ENCODE results near the gene RASGRF2. TPM values are rescaled to one million over a fixed set of nuclear protein-coding genes. Genes with fewer than 3 reads are reported as not detected.
A peak's percentile ranks its signal among the peaks of the same experiment; 100 is the strongest.

Gene RASGRF2, protein sequence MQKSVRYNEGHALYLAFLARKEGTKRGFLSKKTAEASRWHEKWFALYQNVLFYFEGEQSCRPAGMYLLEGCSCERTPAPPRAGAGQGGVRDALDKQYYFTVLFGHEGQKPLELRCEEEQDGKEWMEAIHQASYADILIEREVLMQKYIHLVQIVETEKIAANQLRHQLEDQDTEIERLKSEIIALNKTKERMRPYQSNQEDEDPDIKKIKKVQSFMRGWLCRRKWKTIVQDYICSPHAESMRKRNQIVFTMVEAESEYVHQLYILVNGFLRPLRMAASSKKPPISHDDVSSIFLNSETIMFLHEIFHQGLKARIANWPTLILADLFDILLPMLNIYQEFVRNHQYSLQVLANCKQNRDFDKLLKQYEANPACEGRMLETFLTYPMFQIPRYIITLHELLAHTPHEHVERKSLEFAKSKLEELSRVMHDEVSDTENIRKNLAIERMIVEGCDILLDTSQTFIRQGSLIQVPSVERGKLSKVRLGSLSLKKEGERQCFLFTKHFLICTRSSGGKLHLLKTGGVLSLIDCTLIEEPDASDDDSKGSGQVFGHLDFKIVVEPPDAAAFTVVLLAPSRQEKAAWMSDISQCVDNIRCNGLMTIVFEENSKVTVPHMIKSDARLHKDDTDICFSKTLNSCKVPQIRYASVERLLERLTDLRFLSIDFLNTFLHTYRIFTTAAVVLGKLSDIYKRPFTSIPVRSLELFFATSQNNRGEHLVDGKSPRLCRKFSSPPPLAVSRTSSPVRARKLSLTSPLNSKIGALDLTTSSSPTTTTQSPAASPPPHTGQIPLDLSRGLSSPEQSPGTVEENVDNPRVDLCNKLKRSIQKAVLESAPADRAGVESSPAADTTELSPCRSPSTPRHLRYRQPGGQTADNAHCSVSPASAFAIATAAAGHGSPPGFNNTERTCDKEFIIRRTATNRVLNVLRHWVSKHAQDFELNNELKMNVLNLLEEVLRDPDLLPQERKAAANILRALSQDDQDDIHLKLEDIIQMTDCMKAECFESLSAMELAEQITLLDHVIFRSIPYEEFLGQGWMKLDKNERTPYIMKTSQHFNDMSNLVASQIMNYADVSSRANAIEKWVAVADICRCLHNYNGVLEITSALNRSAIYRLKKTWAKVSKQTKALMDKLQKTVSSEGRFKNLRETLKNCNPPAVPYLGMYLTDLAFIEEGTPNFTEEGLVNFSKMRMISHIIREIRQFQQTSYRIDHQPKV (N-terminal part only)
- total RNA-seq (2014; rRNA removed) = under 0.01 TPM in 1 of 2 replicates, not detected in the other
- 0.04 TPM for polyA plus RNA-seq (2012)

DNA sequence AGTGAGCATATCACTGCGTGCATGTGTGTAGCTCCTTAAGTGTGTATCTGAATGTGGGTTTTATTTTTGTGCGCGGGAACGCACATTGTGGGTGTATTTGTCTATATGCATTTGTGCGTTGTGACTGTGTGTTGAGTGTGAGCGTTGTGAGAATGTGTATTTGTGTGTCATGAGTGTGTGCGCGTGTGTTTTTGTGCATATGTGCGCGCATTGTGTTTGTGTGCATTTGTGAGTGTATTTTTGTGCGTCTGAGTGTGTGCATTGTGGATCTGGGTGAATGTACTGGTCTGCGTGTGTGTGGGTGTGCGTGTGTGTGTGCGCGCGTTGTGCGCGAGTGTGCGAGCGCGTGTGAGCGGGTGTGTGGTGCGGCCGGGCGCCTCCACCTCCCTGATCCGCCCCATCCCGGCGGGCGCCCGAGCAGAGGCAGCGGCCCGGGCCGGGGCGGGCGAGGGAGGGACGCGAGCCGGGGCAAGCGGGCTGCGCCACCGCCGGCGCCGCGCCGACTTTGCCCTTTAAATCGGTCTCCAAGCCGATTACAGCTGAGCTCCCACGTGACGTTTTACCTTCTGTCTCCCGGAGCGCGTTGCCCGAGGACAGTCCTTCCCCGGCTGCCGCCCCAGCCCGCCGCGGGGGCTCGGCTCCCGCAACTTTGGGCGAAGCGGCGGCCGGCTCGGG, at the start of gene RASGRF2:
Gene RASGRF2, plus strand, starts transcription at position 596 of the 675 bp plus-strand sequence. CDS start 376 bp downstream, outside the sequence.
- DNase-seq (ENCODE audit: low read depth) = peak; percentile 13

DNA sequence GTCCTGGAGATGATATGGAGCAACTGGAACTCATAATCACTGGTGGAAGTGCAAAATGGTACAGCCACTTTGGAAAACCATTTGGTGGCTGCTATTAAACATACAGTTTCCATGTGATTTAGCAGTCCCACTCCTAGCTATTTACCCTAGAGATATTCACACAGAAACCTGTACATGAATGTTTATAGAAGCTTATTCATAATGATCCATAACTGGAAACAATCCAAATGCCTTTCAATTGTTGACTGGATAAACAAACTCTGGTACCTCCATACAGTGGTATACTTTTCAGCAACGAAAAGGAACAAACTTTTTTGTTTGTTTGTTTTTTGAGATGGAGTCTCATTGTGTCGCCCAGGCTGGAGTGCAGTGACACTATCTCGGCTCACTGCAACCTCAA, 47.7 kb upstream of the RASGRF2 start:
- DNase-seq (ENCODE audit: low read depth) = no peak

DNA sequence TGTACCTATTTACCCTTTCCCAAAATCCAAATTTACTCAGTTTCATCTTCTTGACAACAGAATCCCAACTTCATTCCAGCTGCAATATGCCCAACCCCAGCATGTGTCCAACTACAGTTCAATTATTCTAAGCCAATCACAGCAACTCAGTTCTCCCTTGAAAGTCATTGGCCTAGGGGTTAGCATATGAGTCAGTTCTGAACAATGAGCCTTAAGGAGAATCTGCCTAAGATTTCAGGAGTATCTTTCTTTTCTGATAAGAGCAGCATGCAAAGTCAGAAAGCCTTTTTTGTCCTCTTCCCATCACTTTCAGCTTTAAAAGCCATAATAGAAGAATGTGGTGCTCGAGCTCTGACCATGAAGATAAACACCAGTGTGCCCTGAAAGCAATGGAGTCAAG, 44.4 kb upstream of the RASGRF2 start:
- peak; percentile 11 for DNase-seq (ENCODE audit: low read depth)

DNA sequence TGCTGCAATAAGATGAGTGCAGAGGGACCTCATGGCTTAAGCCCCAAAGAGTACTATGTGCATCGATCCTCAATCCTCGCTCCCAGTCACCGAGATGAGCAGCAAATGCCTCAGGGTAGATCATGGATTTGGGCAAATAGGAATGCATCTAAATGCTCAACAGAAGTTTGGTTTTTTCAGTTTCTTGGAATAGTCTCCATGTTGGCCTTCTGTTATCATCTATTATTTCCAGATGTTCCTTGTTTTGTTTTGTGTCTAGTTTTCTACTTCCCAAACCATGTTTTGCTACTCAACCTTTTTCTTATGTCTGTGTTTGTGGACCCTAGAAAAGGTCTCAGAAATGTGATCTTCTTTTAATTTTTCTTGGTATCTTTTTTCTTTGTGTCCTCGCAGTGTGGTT, 43.5 kb upstream of the RASGRF2 start:
- no peak for DNase-seq (ENCODE audit: low read depth)

DNA sequence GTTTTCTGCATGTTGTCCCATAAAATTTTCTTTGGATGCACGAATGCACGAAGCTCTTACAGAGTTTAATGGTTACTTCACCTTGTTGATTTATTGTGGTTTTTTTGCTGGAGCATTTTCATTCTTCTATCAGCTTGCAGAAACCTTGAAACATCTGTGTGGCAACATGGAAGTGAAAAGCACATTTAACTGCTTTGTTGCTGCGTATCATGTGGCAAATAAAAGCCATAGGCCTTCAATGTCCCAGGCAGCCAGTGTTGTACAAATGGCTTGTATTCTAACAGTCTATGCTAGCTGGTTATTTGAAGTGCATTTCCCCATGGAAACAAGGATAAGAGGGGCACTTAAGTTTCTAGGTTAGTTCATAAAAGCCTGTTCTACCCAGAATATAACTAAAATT, 42.5 kb upstream of the RASGRF2 start:
- no peak for DNase-seq (ENCODE audit: low read depth)

DNA sequence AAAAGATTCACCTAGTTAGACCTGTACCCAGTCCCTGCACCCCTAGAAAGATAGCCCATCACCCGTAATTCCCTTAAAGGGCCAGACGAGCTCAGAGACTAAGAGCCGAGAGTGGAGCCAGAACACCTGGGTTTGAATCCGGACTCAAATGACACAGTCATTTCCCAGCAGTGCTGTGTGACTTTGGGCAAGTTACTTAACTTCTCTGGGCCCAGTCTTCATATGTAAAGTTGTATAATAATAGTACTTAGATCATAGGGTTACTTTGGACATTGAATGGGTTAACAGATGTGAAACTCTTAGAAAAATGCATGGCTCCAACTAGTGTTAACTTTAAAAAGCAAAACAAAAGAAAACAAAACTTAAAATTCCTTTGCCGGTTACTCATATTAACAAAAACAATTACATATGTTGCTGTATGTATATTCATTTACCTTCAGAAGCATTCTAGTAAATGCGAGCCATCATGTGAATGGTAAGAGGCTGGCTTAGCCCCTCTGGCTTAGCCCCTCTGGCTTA, 40.4 kb upstream of the RASGRF2 start:
- peak; percentile 5 for DNase-seq (ENCODE audit: low read depth)

DNA sequence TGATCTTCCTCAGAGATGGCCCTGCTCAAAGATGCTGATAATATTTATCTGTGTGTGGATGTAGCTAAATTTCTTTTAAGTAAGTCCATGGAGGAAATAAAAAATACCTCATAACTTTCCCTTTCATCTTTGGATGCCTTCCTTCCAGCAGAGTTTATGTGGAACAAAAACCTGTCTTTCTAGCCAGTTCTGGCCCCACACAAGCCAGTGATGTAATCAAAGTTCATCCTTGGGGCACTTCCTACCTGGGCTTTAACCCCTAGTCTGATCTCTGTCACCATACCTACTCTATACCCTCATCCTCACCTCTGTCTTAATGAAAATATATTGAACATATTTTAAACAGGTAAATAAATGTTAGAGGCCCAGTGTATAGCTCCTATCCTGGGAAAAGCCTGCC, 39.8 kb upstream of the RASGRF2 start:
- DNase-seq (ENCODE audit: low read depth) = no peak

DNA sequence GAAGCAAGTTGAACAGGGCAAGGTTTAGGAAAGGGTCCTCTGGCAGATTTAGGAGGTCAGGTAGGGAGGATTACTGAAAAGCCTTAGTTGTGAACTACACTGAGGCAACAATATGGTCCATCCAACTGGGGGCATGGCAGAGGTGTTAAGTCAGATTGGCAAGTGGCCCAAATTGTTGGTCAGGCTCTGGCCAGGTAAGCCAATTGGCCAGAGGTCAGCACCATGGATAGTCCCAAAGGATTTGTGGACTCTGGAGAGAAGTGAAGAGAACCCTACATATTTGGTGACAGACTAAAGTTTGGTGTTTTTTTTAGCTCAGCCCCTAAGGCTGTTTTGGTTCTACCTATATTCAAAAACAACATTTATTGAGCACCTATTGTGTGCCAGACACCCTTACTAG, 39.1 kb upstream of the RASGRF2 start:
- peak; percentile 11 for DNase-seq (ENCODE audit: low read depth)

DNA sequence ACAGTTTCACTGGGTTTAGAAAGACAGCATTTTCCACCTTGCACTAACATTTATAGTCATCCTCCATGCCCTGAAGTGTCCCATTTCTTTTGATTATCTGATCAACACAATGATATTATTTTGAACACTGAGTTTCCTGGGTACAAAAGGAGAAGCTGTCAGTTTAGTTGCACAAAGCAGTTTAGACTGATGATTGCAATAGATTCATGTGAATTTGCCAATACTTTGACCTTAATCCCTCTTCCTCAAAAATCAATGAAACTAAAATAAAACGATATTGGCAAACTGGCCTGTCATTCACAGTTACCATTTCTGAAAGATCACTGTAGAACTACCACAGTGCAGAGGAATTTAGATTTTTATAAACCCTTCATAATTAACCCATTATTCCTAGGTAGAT, 34.2 kb upstream of the RASGRF2 start:
- no peak for DNase-seq (ENCODE audit: low read depth)

DNA sequence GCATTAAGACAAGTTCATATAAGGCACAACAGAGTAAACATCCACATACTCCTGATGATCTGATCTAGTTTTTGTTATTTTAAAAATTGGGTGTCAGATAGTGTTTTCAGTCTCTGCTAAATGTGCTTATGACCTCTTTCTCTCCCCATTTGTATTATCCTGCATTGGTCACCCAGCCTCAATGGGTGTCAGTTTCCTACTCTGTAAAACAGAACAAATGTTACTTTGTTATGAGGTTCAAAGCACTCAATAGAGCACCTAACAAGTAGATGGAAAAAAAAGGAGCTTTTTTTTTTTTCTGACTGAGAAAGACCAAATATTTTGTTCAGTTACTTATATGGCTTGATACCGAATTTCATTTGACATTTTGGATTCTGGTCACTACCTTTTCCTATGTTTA, 33.6 kb upstream of the RASGRF2 start:
- DNase-seq (ENCODE audit: low read depth) = no peak

DNA sequence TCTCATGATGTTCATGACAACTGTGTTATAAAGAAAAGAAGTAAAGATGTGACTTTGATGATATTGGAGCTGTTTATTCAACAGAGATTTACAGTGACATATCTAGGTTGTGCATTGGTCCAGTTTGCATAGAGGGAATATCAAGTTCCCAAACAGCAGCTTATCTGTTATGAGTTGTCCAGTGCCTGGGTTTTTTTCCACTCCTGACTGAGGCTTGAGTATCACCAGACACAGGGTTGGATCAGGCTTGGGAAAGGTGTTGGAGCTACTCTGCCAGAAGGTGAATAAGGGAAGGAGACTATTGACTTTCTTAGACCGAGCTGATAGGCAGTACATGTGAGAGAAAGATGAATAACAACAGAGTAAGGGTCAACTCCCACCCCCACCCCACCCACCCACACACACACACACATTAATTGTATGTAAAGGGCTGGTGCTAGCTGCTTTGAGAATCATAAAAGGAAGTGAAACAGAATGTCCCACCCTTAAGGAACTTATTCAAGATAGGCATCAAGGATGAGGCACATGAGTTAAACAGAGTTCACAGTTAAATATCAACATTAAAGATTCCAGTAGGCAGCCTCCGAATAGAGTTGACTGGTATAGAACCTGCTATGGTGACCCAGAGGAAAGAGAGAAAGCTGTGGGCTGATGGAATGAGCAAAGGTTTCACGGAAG, 33.0 kb upstream of the RASGRF2 start:
- DNase-seq (ENCODE audit: low read depth) = no peak

DNA sequence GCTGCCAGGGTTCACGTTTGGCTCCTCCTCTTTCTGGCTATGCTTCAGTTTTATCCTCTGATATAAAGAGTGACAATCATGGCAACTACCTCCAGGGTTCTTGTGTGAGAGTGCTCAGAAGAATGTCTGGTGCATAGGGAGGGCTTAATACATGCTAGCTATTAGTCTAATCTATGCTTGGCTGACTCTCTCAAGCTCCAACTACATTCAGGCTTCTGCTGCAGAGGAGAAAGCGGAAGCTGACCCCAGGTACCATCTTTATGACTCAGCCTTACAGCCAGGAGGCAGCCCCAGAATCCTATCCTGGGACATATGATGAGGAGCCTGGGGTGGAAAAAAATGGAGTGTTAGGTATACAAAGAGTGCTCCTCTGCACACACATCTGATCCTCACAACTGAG, 32.1 kb upstream of the RASGRF2 start:
- DNase-seq (ENCODE audit: low read depth) = no peak

DNA sequence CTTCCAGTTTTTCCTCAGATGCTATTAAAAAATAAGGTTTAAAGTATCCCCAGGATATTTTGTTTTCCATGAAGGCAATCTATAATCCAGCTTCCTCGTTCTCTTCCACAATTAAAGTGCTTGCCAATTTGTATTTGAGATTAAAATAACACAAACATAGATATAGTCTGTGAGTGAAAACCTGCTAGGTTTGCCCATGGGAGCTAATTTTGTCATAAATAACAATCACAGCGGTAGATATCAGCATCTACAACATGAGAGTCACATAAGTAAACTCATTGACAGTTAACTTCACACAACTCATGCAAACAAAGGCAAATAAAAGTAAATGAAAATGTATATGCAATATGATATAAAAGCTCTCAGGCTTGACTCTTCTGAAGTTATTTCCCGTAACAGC, 29.2 kb upstream of the RASGRF2 start:
- no peak for DNase-seq (ENCODE audit: low read depth)

DNA sequence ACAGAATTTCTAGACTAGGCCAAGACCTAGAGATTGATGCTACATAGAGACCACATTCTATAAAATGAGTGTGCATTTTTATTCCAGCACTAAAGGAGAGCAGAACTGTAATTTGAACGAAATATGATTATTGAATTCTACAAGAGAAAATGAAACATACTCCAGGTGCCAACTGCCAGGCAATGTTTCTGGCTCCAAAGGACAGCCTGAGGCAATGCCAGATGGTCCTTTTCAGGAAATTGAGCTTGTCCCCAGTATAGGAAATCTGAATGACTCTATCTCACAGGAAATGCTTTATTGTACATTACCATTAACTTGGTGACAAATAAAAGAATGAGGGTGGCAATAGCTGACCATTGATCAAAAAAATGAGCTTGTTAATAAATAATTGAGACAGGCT, 28.8 kb upstream of the RASGRF2 start:
- DNase-seq (ENCODE audit: low read depth) = no peak

DNA sequence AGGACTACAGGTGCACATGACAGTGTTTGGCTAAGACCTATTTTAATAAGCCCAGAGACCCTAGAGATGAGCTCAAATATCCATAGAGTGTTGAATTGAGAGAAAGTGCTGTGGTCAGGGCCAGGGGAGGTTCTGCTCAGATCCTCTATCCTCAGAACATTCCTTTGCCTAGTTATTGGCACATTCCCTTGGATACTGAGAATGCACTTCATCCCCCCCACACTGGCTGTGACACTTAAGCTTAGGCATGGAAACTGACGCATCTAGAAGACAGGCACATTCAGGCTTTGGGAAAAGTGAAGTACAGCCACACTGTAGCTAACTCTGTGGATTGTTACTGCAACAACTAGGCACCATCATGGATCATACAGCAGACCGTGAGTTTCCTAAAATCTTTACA, 27.1 kb upstream of the RASGRF2 start:
- no peak for DNase-seq (ENCODE audit: low read depth)

DNA sequence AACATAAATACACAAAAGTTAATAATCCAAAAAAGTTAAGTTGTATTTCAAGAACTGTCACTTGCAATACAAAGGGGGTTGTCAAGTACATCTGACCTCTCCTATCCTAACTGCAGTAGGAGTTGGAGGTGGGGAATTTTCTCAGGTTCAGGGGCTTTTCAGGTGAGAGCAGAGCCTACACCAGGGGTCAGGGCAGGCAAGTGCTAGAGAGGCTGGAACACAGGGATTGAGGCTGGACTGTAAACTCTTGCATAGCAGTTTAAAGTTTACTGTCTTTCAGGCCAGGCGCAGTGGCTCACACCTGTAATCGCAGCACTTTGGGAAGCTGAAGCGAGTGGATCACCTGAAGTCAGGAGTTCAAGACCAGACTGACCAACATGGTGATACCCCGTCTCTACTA, 25.4 kb upstream of the RASGRF2 start:
- DNase-seq (ENCODE audit: low read depth) = no peak

DNA sequence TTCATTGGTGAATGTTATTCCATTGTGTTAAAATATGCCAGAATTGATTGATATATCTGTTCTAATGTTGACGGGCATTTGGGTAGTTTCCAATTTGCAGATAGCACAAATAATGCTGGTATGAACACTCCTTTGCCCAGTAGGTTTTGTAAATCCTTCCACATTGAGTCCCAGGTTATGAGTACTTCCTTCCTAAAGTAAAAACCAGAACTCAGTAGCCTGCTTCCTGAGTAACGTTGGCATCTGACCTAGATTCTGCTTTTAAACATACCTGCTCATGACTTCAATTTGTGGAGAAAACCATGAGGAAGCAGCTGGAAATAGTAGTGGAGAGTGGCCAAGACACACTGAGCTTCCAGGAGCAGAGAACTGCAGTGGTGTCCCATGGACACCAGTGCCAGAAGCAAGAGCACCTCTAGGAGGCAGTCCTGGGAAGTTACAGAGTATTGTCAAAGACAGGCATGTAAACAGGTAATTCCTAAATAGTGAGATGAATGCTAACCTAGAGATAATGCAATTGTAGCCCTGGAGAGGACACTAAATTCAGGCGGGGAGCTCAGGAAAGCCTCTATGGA, 24.3 kb upstream of the RASGRF2 start:
- DNase-seq (ENCODE audit: low read depth) = no peak

DNA sequence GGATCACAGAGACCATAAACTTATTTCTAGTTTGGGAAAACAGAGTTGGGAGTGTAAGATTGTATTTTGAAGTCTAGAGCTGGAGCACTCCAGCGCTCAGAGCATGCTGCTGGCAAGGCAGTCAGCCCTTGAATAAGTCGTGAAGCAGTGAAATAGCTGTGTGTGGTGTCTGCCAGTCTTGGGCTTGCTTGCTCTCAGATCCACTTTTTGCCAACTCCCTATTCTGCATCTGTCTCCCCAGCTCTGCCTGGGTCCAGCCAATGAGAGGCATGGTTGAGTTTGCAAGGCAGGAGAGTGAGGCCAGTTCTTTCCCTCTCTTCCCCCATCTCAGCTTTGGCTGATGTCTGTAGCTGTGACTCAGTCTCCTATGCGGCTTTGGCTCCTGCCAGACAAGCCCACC, 23.3 kb upstream of the RASGRF2 start:
- DNase-seq (ENCODE audit: low read depth) = no peak

DNA sequence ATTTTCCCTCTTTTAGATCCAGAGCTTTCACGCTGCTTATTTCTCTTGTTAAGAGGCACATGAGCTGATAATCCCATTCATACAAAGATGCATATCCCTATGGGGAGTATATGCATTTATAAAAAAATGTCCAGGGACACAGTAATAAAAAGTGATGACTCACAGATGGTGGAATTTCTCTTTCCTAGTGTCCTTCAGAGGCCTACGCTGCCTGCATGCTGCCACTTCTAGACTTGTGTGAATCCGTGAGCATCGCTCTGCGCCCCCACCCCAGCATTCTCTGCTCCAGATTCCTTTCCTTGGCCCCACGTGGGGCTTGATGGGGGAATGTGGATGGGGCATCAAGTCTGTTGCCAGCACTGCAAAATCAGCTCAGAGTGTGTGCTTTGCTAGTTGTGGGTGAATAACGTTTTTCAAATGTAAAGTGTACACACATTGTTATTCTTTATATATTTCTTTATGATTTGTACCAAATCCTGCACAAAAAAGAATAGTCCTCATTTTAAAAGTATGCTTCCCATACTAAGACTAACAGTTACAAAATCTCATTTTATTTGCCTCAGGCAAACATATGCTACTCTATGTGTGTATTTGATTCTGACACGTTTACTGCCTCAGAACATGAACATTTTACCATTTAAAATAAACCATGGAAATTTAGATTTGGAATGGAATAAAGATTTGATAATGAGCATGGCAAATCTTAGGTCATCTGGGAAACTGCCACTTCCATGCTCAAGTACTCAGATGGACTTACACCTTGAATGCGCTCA, 22.4 kb upstream of the RASGRF2 start:
- DNase-seq (ENCODE audit: low read depth) = no peak
